ENCODE results near the gene BTBD18.

Gene BTBD18

GRCh38 chr11:57776031-57776521 lies 24.5 kb upstream of the BTBD18 start:
- no peak overlapping the region for H3K4me3 ChIP-seq (ENCODE audit: low read depth, low read length)
- no peak for DNase-seq (ENCODE audit: low read depth)
- TF ChIP-seq CTCF (IDR thresholded peaks at IDR 0.05; ENCODE audit: low read depth, low read length, missing control alignments): no peak

GRCh38 chr11:57775491-57775890 lies 23.9 kb upstream of the BTBD18 start:
- TF ChIP-seq CTCF (IDR thresholded peaks at IDR 0.05; ENCODE audit: low read depth, low read length, missing control alignments): no peak
- DNase-seq (ENCODE audit: low read depth): no peak

GRCh38 chr11:57773026-57773598 lies 21.5 kb upstream of the BTBD18 start:
- DNase-seq (ENCODE audit: low read depth): no peak
- H3K4me3 ChIP-seq (ENCODE audit: low read depth, low read length): no peak overlapping the region
- TF ChIP-seq CTCF (IDR thresholded peaks at IDR 0.05; ENCODE audit: low read depth, low read length, missing control alignments): no peak

More at GRCh38 chr11:57775491-57775890, 23.9 kb upstream of the BTBD18 start:
- H3K4me3 ChIP-seq (ENCODE audit: low read depth, low read length): no peak overlapping the region

- no peak for TF ChIP-seq CTCF (IDR thresholded peaks at IDR 0.05; ENCODE audit: low read depth, low read length, missing control alignments)
- H3K4me3 ChIP-seq (ENCODE audit: low read depth, low read length): no peak overlapping the region
- DNase-seq (ENCODE audit: low read depth): no peak
These were observed 20.9 kb upstream of the BTBD18 start for GRCh38 chr11:57772562-57772961.

- no peak for TF ChIP-seq CTCF (IDR thresholded peaks at IDR 0.05; ENCODE audit: low read depth, low read length, missing control alignments)
- no peak overlapping the region for H3K4me3 ChIP-seq (ENCODE audit: low read depth, low read length)
- DNase-seq (ENCODE audit: low read depth): no peak
These were observed 19.7 kb upstream of the BTBD18 start for GRCh38 chr11:57771365-57771764.

GRCh38 chr11:57770793-57771192 lies 19.2 kb upstream of the BTBD18 start:
- TF ChIP-seq CTCF (IDR thresholded peaks at IDR 0.05; ENCODE audit: low read depth, low read length, missing control alignments): no peak
- no peak for DNase-seq (ENCODE audit: low read depth)
- no peak overlapping the region for H3K4me3 ChIP-seq (ENCODE audit: low read depth, low read length)

GRCh38 chr11:57764972-57765371 lies 13.4 kb upstream of the BTBD18 start:
- no peak for DNase-seq (ENCODE audit: low read depth)
- TF ChIP-seq CTCF (IDR thresholded peaks at IDR 0.05; ENCODE audit: low read depth, low read length, missing control alignments): no peak
- no peak overlapping the region for H3K4me3 ChIP-seq (ENCODE audit: low read depth, low read length)
